Daoy (cell line): ENCODE measurements around the gene AGAP1. TPM values are rescaled to one million over a fixed set of nuclear protein-coding genes. Genes with fewer than 3 reads are reported as not detected.
A peak's percentile ranks its signal among the peaks of the same experiment; 100 is the strongest.

Experiments
- DNase-seq: peaks from one replicate; pipeline ENCODE4 v3.0.0-alpha.2; 2015; ENCODE audit warnings: low read depth
- total RNA-seq: library from RNA; depleted of rRNA; stranded (reverse); fragments of >200 nt; shearing (Covaris generic); gene quantifications from 2 replicates; pipeline ENCODE4 v1.2.3, GENCODE V29; 2014

Gene AGAP1
- total RNA-seq, 1 experiment from 2014 or later: 9.3 TPM

GRCh38 chr2:235489897-235490296 is 3.9 kb upstream of the AGAP1 start:
- no peak for DNase-seq

- DNase-seq: peak; percentile 44
Measured at GRCh38 chr2:235492850-235493344, 946 bp upstream of the AGAP1 start.

GRCh38 chr2:235493402-235493774 is 455 bp upstream of the AGAP1 start:
- DNase-seq: no peak

- DNase-seq: peak; percentile 53
Measured at GRCh38 chr2:235494716-235495372, 1.0 kb downstream of the AGAP1 start.

- DNase-seq: peak; percentile 27
Measured at GRCh38 chr2:235495373-235496238, 1.8 kb downstream of the AGAP1 start.

GRCh38 chr2:235496239-235496621 is 2.4 kb downstream of the AGAP1 start:
- peak; percentile 39 for DNase-seq

- no peak for DNase-seq
Measured at GRCh38 chr2:235497096-235497495, 3.3 kb downstream of the AGAP1 start.

- peak; percentile 29 for DNase-seq
Measured at GRCh38 chr2:235498541-235498940, 4.7 kb downstream of the AGAP1 start.

GRCh38 chr2:235498946-235499812 is 5.3 kb downstream of the AGAP1 start:
- DNase-seq: no peak

- DNase-seq: no peak
Measured at GRCh38 chr2:235500110-235500760, 6.4 kb downstream of the AGAP1 start.

GRCh38 chr2:235500761-235501672 is 7.2 kb downstream of the AGAP1 start:
- peak; percentile 64 for DNase-seq

GRCh38 chr2:235501673-235502031 is 7.8 kb downstream of the AGAP1 start:
- DNase-seq: no peak

- no peak for DNase-seq
Measured at GRCh38 chr2:235502336-235502735, 8.5 kb downstream of the AGAP1 start.

GRCh38 chr2:235504441-235505180 is 10.8 kb downstream of the AGAP1 start:
- DNase-seq: no peak

GRCh38 chr2:235505181-235505741 is 11.4 kb downstream of the AGAP1 start:
- no peak for DNase-seq

- no peak for DNase-seq
Measured at GRCh38 chr2:235506291-235506996, 12.6 kb downstream of the AGAP1 start.

GRCh38 chr2:235506997-235507615 is 13.3 kb downstream of the AGAP1 start:
- no peak for DNase-seq

GRCh38 chr2:235507928-235508327 is 14.1 kb downstream of the AGAP1 start:
- DNase-seq: no peak
